Forelimb muscle (tissue), 1 donor: ENCODE data around the gene INSM1. TPM values are rescaled to one million over a fixed set of nuclear protein-coding genes. Genes with fewer than 3 reads are reported as not detected.

Source experiments
- DNase-seq: peaks from one replicate; pipeline ENCODE4 v3.0.0-alpha.2; 2013; ENCODE audit warnings: low read depth
- polyA plus RNA-seq: library from polyadenylated mRNA; unstranded; fragments of 120-200 nt; gene quantifications from one replicate; pipeline ENCODE4 v1.2.1, GENCODE V29; 2013; ENCODE audit not compliant: insufficient read length

The INSM1 gene
- polyA plus RNA-seq, 1 donor, result 0.14 TPM

DNA sequence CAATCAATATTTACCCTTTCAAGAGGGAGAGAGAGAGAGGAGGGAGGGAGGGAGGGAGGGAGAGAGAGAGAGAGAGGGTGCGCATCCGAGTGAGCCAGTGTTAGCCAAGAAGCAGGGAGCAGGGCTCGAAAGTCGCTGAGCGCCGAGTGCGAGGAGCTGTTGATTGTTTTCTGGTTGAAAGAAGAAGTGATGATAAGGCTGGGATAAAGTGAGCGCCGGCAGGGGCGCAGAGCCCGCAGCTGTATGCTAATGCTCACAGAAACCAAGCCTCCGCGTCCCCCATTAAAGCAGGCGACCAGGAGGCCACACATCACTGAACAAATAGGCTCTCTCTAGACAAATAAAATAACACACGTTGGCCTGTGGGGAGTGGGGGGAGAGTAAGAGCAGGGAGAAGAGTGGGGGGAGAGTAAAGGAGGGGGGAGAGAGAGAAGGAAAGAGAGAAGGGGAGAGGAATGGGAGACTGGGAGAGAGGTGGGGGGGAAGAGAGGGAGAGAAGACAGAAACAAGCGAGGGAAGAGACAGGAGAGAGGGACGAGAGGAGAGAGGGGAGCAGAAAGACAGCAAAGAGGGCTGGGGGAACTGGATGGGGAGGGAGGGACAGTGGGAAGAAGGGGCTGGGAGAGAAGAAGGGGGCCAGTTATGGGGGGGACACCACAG lies 5.0 kb upstream of the INSM1 start:
- no peak for DNase-seq

DNA sequence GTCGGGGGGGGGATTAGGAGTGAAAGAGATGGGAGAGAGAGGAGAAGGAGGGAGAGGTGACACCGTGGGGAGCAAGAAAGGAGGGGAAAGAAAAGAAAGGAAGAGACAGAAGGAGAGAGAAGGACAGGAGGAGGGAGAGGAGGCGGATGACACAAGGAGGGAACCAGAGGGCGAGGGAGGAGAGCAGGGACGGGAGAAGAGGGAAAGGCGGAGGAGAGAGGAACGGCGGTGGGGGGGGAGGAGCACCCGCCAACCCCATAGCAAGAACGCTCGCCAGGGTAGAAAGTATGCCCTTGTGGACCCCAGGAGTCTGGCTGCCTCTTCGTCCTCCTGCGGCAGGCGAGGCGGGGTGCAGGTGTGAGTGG lies 4.5 kb upstream of the INSM1 start:
- DNase-seq, result no peak

DNA sequence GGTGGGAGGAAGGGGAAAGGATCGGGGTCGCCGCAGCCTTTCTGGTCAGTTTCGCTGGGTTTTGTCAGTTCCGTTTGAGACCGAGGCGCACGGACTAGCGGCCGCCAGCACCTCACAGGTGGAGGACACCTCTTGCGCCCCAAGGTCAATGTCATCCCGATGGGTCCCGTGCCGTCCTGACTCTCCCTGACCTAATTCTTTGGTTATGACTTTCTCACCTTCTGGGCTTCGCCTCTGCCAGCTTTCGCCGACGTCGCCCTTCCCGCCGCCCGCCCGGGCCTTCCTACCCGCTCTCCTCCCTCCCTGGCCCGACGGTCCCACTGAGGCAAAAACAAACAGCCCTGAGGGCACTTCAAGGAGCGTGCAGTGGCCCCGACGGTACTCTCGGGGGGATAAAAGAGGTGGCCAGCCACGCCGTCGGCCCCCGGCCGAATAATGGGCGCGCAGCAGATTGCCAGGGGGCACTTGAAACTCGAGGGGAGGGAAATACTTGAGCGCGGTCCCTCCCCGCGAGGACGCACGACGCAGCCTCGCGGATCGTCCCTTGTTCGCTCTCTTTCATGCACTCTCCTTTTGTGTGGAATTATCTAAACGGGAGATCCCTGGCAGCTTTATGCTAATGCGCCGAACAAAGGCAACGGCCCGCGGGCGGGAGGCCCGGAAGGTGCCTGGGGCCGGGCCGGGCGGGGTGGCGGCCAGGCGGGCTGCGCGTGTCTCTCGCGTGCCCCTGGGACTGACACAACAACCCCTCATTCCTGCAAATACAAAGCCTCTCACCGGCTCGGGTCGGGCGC lies 3.9 kb upstream of the INSM1 start:
- no peak for DNase-seq

DNA sequence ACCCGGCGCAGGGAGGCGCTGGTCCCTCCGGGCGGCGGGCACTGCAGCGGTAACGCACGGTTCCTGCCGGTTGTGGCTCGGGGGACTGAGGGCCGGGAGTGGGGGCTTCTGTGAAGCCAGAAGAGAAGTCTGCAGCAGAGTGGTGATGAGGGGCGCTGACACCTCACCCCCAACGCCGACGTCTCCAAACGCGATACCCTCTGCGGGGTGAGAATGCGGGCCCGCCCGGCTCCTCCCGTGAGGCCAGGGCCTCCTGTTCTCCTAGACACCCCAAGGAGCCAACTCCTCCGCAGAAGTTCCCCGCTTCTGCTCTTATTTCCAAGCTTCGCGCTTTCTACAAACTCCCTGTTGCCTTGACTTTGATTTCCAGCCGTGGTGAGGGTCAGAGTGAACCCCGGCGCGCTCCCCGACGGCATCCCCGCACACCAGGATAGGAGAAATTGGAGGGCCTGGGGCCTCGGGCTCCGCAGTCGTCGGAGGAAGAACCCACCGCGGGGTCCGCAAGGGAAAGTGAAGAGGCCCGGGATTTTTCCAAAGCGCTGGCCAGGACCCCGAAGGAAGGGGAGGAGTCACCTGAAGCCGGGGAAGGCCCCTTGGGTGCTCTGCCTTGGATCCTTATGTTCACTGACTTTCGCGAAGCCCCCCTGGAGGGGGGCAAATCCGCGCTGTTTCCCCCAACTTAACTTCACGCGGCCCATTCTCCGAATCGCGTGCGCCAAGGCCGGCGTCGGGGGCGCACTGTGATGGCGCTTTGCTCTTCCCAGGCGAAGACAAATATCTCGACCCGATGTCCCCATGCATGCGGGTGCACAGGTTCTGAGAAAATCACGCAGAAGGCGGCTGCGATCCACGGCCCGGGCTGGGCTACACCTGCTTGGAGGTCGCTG lies 3.1 kb upstream of the INSM1 start:
- DNase-seq, result no peak

DNA sequence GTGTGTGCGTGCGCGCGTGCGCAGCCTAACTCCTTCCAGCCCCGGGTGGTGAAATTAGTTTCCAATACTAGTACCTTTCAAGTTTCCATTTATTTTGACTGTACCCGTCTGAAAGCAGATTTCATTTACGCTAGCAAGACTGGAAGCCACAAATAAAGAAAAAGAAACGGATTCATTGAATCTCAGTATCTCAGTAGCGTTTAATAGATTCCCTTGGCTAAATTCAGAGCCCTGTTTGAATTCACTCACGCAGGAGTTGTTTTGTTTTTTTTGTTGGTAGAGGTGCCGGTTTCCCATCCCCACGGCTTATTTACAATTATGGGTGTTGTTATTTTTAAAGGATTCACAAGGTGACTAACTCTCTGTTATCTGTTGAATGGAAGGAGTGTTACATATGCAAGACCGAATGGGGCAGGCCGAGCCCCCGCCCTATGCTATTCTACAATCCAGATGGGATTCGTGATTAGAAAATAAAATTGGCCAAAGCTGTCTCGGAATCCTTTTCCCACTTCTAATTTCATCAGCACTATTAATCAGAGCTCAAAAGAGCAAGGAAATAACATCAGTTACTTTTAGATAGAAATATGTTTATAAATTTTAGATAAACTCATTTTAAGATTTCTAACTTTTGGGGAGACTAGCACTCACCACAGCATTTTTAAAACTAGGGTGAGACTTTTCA lies 2.3 kb upstream of the INSM1 start:
- DNase-seq, result no peak

DNA sequence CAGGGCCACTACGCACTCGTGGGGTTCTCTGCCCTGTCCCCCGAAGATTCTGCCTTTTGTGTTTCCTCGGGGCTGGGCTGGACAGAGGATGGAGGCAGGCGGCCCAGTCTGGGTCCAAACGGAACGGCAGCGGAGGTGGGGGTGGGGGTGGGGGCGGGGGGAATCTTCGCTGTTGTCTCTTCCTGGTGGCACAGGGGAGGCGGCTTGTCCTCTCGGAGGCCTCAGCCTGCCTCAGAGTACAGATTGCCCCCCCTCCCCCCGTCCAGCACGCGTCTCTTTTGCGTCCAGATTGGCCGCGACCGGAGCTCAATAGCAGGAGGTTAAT lies 1.4 kb upstream of the INSM1 start:
- no peak for DNase-seq

DNA sequence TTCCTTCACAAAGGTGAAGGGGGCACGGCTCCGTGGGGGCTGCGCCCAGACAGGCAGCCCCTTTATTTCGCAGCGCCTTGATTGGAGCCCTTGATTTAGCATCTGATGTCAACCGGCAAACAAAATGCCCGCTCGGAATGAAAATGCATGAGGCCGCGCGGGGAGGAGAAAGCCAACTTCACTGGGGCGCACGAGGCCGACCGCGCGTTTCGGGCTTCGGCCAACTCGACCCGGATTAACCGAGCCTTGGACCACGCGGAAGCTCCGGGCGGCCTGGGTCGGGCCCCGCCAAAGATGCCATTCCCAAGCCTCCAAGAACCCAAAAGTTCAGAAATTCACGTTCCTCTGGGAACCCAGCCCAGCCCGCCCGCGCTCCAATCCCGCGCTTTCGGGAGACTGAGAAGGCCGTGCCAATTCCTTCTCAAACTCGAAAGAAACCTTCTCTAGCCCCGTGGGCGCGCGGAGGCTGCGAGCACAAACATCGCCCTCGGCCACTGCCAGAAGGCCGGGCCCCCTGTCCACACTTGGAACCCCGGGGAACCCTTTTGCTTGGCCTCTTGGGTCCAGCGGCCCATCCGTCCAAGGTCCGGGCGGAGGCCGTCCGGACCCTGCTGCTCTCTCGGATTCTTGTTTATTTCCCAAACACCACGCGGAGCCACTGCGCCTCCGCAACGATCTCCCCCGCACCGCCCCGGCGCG lies 879 bp upstream of the INSM1 start:
- DNase-seq, result no peak

DNA sequence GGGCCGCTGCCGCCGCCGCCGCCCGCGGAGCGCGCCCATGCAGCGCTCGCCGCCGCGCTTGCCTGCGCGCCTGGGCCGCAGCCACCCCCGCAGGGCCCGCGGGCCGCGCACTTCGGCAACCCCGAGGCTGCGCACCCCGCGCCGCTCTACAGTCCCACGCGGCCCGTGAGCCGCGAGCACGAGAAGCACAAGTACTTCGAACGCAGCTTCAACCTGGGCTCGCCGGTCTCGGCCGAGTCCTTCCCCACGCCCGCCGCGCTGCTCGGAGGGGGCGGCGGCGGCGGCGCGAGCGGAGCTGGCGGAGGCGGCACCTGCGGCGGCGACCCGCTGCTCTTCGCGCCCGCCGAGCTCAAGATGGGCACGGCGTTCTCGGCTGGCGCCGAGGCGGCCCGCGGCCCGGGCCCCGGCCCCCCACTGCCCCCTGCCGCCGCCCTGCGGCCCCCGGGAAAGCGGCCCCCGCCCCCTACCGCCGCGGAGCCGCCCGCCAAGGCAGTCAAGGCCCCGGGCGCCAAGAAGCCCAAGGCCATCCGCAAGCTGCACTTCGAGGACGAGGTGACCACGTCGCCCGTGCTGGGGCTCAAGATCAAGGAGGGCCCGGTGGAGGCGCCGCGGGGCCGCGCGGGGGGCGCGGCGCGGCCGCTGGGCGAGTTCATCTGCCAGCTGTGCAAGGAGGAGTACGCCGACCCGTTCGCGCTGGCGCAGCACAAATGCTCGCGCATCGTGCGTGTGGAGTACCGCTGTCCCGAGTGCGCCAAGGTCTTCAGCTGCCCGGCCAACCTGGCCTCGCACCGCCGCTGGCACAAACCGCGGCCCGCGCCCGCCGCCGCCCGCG lies 730 bp downstream of the INSM1 start:
- no peak for DNase-seq

DNA sequence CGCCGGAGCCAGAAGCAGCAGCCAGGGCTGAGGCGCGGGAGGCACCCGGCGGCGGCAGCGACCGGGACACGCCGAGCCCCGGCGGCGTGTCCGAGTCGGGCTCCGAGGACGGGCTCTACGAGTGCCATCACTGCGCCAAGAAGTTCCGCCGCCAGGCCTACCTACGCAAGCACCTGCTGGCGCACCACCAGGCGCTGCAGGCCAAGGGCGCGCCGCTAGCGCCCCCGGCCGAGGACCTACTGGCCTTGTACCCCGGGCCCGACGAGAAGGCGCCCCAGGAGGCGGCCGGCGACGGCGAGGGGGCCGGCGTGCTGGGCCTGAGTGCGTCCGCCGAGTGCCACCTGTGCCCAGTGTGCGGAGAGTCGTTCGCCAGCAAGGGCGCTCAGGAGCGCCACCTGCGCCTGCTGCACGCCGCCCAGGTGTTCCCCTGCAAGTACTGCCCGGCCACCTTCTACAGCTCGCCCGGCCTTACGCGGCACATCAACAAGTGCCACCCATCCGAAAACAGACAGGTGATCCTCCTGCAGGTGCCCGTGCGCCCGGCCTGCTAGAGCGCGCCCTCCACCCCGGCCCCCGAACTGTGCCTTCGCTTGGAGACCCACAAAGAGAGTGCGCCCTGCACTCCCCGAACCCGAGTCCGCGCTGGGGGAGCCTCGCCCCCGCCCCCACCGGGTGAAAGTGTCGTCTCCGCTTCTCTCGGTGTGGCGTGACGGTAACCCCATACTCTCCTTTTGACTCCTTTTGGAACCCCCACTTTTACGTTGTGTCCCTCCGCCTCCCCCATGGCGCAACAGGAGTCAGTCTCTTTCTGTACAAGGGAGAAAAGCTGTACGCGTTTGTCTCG lies 1.6 kb downstream of the INSM1 start:
- DNase-seq, result no peak

DNA sequence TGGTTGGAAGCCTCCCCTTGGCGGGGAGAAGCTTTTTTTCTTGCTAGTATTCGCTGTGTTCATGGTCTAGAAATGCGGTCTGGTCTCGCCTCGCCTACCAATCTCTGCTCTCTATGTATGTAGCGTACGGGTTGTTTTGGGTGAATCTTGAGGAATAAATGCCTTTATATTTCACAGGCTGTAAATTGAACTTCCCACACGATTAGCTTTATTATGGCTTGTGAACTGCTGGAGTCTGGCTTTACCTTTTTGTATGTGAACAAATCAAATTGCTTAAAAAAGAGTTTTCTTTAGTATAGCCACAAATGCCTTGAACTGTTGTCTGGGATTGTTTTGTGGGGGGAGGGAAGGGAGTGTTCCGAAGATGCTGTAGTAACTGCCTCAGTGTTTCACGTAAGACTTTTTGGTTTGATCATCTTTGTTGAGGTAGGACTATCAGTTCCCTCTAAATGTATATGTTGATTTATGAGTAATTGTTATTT lies 2.2 kb downstream of the INSM1 start:
- no peak for DNase-seq

DNA sequence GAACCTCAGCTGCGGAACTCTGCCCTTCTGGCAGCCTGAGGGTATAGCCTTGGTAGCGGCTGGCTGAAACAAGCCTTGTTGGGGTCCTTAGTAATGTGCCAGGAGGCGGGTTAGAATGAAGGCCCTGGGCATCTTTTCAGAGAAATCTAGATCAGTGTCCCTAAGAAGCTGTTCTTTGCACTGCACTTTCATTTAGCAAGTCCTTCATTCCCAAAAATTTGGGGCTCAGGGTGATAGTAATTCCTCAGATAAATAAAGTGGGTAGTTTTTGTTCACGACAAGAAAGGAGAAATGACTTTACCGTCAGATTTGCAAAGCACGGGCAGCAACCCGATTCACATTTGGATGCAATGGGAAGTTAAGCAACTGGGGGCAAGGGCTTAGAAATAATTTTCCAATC lies 3.2 kb downstream of the INSM1 start:
- no peak for DNase-seq

DNA sequence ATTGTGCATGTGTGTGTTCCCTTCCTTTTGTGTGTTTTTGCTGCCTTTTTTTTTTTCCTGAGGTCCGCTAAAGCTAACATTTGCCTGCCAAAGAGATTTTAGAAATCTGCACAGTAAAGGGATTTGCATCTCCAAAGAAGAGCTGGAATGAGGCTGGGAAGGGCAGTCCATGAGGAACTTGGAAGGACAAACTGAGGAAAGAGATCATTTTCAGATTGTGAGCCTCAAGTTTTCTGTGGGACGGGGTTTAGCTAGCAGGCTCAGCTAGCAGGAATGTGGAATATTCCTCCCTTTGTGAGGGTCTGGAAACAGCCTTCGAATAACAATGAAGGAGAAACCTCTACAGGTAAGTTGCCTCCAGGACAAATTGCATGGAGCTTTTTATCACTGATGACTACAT lies 3.8 kb downstream of the INSM1 start:
- DNase-seq, result no peak

DNA sequence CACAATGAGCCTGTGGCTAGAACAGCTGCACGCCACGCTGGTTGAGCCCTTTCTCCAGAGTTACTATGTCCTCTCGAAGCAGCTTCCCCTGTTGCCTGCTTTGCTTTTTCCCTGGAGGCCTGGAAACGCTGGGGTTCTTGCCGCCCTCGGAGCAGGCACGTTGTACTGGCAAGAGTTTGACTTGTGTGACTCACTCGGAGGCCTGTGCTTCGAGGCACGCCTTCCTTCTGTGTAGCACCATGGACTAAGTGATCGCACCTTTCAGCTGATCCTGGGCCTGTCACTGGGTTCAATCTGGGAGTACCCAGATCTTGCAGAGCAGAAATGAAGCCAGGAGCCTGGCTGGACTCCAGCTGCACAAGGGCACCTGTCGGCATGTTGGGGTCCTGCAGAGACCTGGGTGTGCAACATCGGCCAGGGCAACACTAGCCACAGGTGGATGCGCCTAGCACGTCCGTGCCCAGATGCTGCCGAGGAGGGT lies 5.2 kb downstream of the INSM1 start:
- DNase-seq, result no peak

DNA sequence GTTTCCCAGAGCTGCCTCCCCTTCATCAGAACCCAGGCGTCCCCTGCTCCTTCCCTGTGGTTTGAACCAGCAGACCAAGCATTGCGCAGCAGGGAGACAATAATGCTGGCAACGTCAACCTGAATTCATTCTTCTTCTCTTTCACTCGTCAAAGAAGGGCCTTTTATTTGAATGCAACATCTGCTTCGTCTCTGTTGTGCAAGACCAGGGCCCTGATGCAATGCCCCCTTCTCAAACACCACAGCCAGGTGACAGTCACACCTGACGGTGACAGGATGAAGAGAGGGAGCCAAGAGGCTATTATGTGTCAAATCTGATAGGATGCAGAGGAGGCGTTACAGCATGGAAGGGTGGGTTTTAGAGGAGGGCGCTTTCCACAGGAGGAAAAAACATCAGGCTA lies 8.0 kb downstream of the INSM1 start:
- no peak for DNase-seq

DNA sequence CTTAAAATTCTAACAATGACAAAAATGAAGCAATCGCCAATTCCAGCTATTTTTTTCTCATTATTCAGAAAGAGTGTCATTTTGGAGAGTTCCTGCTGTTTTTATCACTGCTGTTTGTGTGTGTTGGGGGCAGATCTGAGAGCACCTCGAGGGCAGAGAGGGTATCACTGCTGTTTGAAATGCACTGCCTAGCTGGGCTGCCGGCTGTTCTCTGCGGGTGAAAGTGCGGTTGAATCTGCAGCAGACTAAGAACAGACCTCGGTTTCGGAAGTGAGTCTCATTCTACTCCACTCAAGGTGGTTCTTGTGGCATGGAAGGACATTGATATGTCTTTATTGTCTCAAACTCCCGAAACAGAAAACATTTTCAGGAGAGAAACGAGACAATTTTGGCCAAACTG lies 18.3 kb downstream of the INSM1 start:
- DNase-seq, result no peak

DNA sequence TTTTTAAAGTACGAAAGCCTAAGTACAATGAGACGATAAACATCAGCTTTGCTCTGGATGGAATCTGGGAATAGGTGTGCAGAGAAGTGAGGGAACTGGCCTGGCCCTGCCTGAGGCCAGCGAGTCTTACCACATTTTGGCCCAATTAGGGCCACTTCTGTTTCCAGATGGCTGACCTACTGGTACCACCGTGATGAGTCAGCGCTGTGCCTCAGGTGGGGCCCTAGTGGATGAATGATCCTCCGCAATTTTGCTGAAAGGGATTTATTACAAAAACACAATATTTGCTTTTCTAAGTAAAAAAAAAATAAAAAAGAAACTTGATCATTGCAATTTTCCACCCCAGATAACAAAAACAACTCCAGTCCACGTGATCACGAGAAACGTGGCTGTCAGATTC lies 22.5 kb downstream of the INSM1 start:
- no peak for DNase-seq

DNA sequence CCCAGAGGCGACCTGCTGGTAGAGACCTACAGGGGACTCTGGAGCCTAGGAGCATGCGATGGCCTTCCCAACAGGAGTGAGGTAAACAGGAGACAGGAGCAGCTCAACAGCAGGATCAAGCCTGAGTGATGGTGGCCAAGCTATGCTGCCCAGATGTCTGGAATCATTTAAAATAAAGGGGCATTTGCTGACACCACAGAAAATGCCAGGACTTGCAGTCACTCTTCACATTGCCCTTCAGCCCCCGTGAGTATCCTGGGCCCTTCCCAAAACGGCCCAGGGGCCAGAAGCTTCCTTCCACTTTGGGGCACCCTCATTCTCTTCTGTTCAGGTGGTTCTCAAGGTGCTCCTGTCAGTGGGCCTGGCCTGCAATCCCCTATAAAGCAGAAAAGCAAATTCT lies 23.2 kb downstream of the INSM1 start:
- no peak for DNase-seq

DNA sequence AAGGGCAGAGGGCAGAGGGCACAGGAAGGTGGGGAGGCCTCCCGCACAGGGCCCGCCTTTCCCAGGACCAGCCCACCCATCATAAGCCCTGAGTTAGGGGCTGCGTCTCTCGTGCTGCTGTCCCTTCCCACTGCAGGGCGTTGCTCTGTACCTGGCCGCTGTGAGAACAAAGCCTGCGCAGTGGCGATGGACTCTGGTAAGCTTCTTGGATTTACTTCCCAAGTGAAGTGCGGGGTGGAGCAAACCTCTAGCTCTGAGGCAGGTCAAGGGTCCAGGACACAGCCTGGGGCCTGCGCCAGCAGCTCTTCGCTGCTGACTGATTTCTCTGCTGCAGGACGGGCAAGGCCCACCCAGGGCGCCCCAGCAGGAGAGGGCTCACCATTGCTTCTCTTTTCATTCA lies 23.9 kb downstream of the INSM1 start:
- DNase-seq, result no peak
